ENCODE results near the gene PPP1R14C.

- TF ChIP-seq, protein P1, sequence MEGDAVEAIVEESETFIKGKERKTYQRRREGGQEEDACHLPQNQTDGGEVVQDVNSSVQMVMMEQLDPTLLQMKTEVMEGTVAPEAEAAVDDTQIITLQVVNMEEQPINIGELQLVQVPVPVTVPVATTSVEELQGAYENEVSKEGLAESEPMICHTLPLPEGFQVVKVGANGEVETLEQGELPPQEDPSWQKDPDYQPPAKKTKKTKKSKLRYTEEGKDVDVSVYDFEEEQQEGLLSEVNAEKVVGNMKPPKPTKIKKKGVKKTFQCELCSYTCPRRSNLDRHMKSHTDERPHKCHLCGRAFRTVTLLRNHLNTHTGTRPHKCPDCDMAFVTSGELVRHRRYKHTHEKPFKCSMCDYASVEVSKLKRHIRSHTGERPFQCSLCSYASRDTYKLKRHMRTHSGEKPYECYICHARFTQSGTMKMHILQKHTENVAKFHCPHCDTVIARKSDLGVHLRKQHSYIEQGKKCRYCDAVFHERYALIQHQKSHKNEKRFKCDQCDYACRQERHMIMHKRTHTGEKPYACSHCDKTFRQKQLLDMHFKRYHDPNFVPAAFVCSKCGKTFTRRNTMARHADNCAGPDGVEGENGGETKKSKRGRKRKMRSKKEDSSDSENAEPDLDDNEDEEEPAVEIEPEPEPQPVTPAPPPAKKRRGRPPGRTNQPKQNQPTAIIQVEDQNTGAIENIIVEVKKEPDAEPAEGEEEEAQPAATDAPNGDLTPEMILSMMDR (IDR thresholded peaks at IDR 0.05) = no peak
- TF ChIP-seq POLR2A (IDR thresholded peaks at IDR 0.05) = no peak
Measured at GRCh38 chr6:150182460-150183078, 39.7 kb downstream of the PPP1R14C start.

Measured in breast epithelium (tissue), 3 donors.